ENCODE data around the gene NOMO2. TPM values are rescaled to one million over a fixed set of nuclear protein-coding genes. Genes with fewer than 3 reads are reported as not detected.
A peak's percentile ranks its signal among the peaks of the same experiment; 100 is the strongest.
"Not testable (repeated sequence)": the region's sequence is repeated elsewhere in the genome, so short reads cannot be mapped to it uniquely, and the experiment has no call there.

The NOMO2 gene
- total RNA-seq, 2 donors from 2014 or later: 223 to 229 TPM

- H3K4me1 ChIP-seq; H3K9me3 ChIP-seq; DNase-seq (ENCODE audit: low spot score); H3K36me3 ChIP-seq; H3K27me3 ChIP-seq: not testable (repeated sequence)
- Histone ChIP-seq H3K27ac (peak overlapping the region in 1 of 2 donors; percentile 56), H3K4me3 (peak overlapping the region; percentile 65 to 67)
Measured at GRCh38 chr16:18560416-18561220, 1.3 kb downstream of the NOMO2 start.

- not testable (repeated sequence) for DNase-seq (ENCODE audit: low spot score); H3K9me3 ChIP-seq; H3K27me3 ChIP-seq; H3K36me3 ChIP-seq; H3K4me3 ChIP-seq; H3K4me1 ChIP-seq
- H3K27ac ChIP-seq: peak overlapping the region; percentile 55 to 70
Measured at GRCh38 chr16:18553671-18554070, 8.2 kb downstream of the NOMO2 start.

GRCh38 chr16:18547382-18547781 is 14.5 kb downstream of the NOMO2 start:
- not testable (repeated sequence) for H3K9me3 ChIP-seq; H3K27ac ChIP-seq; DNase-seq (ENCODE audit: low spot score); H3K4me1 ChIP-seq; H3K36me3 ChIP-seq; H3K27me3 ChIP-seq; H3K4me3 ChIP-seq

GRCh38 chr16:18546853-18547252 is 15.0 kb downstream of the NOMO2 start:
- not testable (repeated sequence) for H3K4me3 ChIP-seq; H3K9me3 ChIP-seq; H3K4me1 ChIP-seq; H3K27ac ChIP-seq; H3K27me3 ChIP-seq; H3K36me3 ChIP-seq; DNase-seq (ENCODE audit: low spot score)

- H3K4me1 ChIP-seq; H3K27me3 ChIP-seq; H3K36me3 ChIP-seq; H3K9me3 ChIP-seq; DNase-seq (ENCODE audit: low spot score); H3K4me3 ChIP-seq; H3K27ac ChIP-seq: not testable (repeated sequence)
Measured at GRCh38 chr16:18544232-18545081, 17.4 kb downstream of the NOMO2 start.

- not testable (repeated sequence) for H3K4me3 ChIP-seq
Measured at GRCh38 chr16:18541912-18542311, 20.0 kb downstream of the NOMO2 start.

GRCh38 chr16:18537004-18537403 is 24.9 kb downstream of the NOMO2 start:
- not testable (repeated sequence) for DNase-seq (ENCODE audit: low spot score); H3K4me1 ChIP-seq; H3K4me3 ChIP-seq; H3K9me3 ChIP-seq; H3K36me3 ChIP-seq; H3K27ac ChIP-seq; H3K27me3 ChIP-seq
- TF ChIP-seq CTCF (IDR thresholded peaks at IDR 0.05): peak in 1 of 2 donors; percentile 37

More at GRCh38 chr16:18541912-18542311, 20.0 kb downstream of the NOMO2 start:
- H3K4me1 ChIP-seq; H3K36me3 ChIP-seq; H3K27ac ChIP-seq; DNase-seq (ENCODE audit: low spot score); H3K9me3 ChIP-seq; H3K27me3 ChIP-seq: not testable (repeated sequence)

- H3K4me3 ChIP-seq, H3K27me3 ChIP-seq, H3K4me1 ChIP-seq, H3K36me3 ChIP-seq, H3K9me3 ChIP-seq: not testable (repeated sequence)
- H3K27ac ChIP-seq: peak overlapping the region; percentile 26 to 51
- DNase-seq (ENCODE audit: low spot score): peak; percentile 75
Measured at GRCh38 chr16:18535519-18536168, 26.3 kb downstream of the NOMO2 start.

GRCh38 chr16:18534308-18534707 is 27.6 kb downstream of the NOMO2 start:
- not testable (repeated sequence) for H3K27ac ChIP-seq; H3K36me3 ChIP-seq; H3K4me3 ChIP-seq; DNase-seq (ENCODE audit: low spot score); H3K9me3 ChIP-seq; H3K27me3 ChIP-seq; H3K4me1 ChIP-seq

- not testable (repeated sequence) for H3K27me3 ChIP-seq; H3K4me3 ChIP-seq; DNase-seq (ENCODE audit: low spot score); H3K27ac ChIP-seq; H3K9me3 ChIP-seq; H3K4me1 ChIP-seq; H3K36me3 ChIP-seq
Measured at GRCh38 chr16:18531323-18531722, 30.6 kb downstream of the NOMO2 start.

- not testable (repeated sequence) for H3K36me3 ChIP-seq; H3K9me3 ChIP-seq; H3K4me3 ChIP-seq; H3K27me3 ChIP-seq; H3K27ac ChIP-seq; H3K4me1 ChIP-seq; DNase-seq (ENCODE audit: low spot score)
Measured at GRCh38 chr16:18530329-18530728, 31.6 kb downstream of the NOMO2 start.

GRCh38 chr16:18526547-18526946 is 35.4 kb downstream of the NOMO2 start:
- H3K27me3 ChIP-seq; H3K27ac ChIP-seq; H3K9me3 ChIP-seq; H3K4me1 ChIP-seq; H3K36me3 ChIP-seq; H3K4me3 ChIP-seq; DNase-seq (ENCODE audit: low spot score): not testable (repeated sequence)

GRCh38 chr16:18525882-18526482 is 35.9 kb downstream of the NOMO2 start:
- not testable (repeated sequence) for H3K27ac ChIP-seq; DNase-seq (ENCODE audit: low spot score); H3K27me3 ChIP-seq; H3K4me1 ChIP-seq; H3K4me3 ChIP-seq; H3K9me3 ChIP-seq; H3K36me3 ChIP-seq
